Testis (tissue), 2 donors: ENCODE data around the gene CRYZ.

Experiments
- POLR2A ChIP-seq: fragments of 450-650 bp; IDR thresholded peaks from one replicate; pipeline ENCODE4 v1.6.1; 2017; ENCODE audit warnings: antibody characterized with exemption, mild to moderate bottlenecking, moderate library complexity
- TF ChIP-seq, protein P1 (sequence below), 3 experiments: fragments of 450-650 bp in 2 of 3; fragments of 200-600 bp in 1 of 3; sonication (generic) in 1 of 3; IDR thresholded peaks; one replicate each; pipeline ENCODE4 v1.5.1; 2016 to 2019; ENCODE audit warnings: antibody characterized with exemption in 3 of 3, mild to moderate bottlenecking in 2 of 3, moderate library complexity in 1 of 3

GRCh38 chr1:74780594-74780993 is 47.7 kb upstream of the CRYZ start:
- no peak for TF ChIP-seq POLR2A
- TF ChIP-seq, protein P1, sequence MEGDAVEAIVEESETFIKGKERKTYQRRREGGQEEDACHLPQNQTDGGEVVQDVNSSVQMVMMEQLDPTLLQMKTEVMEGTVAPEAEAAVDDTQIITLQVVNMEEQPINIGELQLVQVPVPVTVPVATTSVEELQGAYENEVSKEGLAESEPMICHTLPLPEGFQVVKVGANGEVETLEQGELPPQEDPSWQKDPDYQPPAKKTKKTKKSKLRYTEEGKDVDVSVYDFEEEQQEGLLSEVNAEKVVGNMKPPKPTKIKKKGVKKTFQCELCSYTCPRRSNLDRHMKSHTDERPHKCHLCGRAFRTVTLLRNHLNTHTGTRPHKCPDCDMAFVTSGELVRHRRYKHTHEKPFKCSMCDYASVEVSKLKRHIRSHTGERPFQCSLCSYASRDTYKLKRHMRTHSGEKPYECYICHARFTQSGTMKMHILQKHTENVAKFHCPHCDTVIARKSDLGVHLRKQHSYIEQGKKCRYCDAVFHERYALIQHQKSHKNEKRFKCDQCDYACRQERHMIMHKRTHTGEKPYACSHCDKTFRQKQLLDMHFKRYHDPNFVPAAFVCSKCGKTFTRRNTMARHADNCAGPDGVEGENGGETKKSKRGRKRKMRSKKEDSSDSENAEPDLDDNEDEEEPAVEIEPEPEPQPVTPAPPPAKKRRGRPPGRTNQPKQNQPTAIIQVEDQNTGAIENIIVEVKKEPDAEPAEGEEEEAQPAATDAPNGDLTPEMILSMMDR (IDR thresholded peaks at IDR 0.05), result no peak
